Measurements from ENCODE around the gene ITGA1. TPM values are rescaled to one million over a fixed set of nuclear protein-coding genes. Genes with fewer than 3 reads are reported as not detected.

The ITGA1 gene
- total and polyA plus RNA-seq, 2 of the 13 experiments (the other 11 are each of a cell fraction or from before 2014, with no cell fraction given), result 23.1 to 28.6 TPM

- POLR2A ChIA-PET, result interaction anchor here (0.6 to 1.3 kb wide), 2 partner anchors 8 to 20 kb away, joined by 3 to 4 read pairs; partner anchors contain the start of genes ITGA1 and PELO
- Histone ChIP-seq H3K27ac (ENCODE audit: extremely low read length, insufficient read depth, low read length) (no peak overlapping the region), H4K20me1 (ENCODE audit: insufficient read depth, low read length) (peaks cover 16% of the 10 kb centered on the region), H3K4me2 (ENCODE audit: low read depth, low read length) (no peak overlapping the region), H3K4me1 (ENCODE audit: insufficient read depth, low read length) (peaks cover 63% of the 10 kb centered on the region), H3K79me2 (ENCODE audit: insufficient read depth, low read length) (peaks cover 45% of the 10 kb centered on the region), H2AFZ (ENCODE audit: low read length) (no peak overlapping the region), H3K9ac (ENCODE audit: insufficient read depth, low read depth, low read length) (no peak overlapping the region), H3K27me3 (ENCODE audit: control insufficient read depth in 1 of 2, insufficient read depth in 2 of 2, low read length in 2 of 2) (no peaks in the 10 kb centered on the region), H3K9me3 (ENCODE audit: low read length) (no peaks in the 10 kb centered on the region), H3K36me3 (replicated peaks in 1 of 2; ENCODE audit: control insufficient read depth in 1 of 2, insufficient read depth in 2 of 2, low read length in 2 of 2) (peaks cover 0 to 15% of the 10 kb centered on the region in 2 experiments; a peak in 1 of 5 replicates), H3K4me3 (replicated peaks in 1 of 3; ENCODE audit: insufficient read depth in 1 of 3, low read depth in 2 of 3, low read length in 3 of 3) (no peak overlapping the region)
- in situ Hi-C loops (cut with HindIII; ENCODE audit: extremely low pct_ligation_motif_present, low pct_unique_long_range_greater_than_20kb), result no loop called here
- BruUV-seq (replicated peaks), result no TSS peak
- intact Hi-C loops (cut with micrococcal nuclease; ENCODE audit: unreplicated experiment), result no loop called here
- CTCF ChIA-PET (ENCODE audit: low intra/inter-chr PET ratio, low total read pairs), result no interaction called here
- FAIRE-seq (no peak), ATAC-seq (no peak), DNase-seq (ENCODE audit: low spot score) (no peak)
- TF ChIP-seq ETV6 (CRISPR knock-in tag; conservative IDR thresholded peaks at IDR 0.05) (no peak), TCF12 (IDR thresholded peaks at IDR 0.05) (no peak), TCF12 (CRISPR knock-in tag; IDR thresholded peaks at IDR 0.05) (no peak), NFKBIZ (CRISPR knock-in tag; IDR thresholded peaks at IDR 0.05) (no peak), ARNTL (CRISPR knock-in tag; IDR thresholded peaks at IDR 0.05) (no peak), ZNF607 (CRISPR knock-in tag; IDR thresholded peaks at IDR 0.05; ENCODE audit: borderline replicate concordance) (no peak), NCOA2 (CRISPR knock-in tag; IDR thresholded peaks at IDR 0.05) (no peak), PAF1 (CRISPR knock-in tag; IDR thresholded peaks at IDR 0.05) (no peak), ZNF766 (CRISPR knock-in tag; IDR thresholded peaks at IDR 0.05; ENCODE audit: borderline replicate concordance) (no peak), NFE2L1 (CRISPR knock-in tag; IDR thresholded peaks at IDR 0.05; ENCODE audit: borderline replicate concordance) (no peak)
Measured at GRCh38 chr5:52807723-52808122, 20.0 kb downstream of the ITGA1 start.

GRCh38 chr5:52808316-52808901 lies 20.7 kb downstream of the ITGA1 start:
- 91% methylated on average over 2 of the region's 2 CpGs for WGBS (ENCODE audit: low lambda C conversion rate)
- H3K27ac ChIP-seq (ENCODE audit: extremely low read length, insufficient read depth, low read length), result no peak overlapping the region
- ATAC-seq (no peak), DNase-seq (ENCODE audit: low spot score) (no peak), FAIRE-seq (no peak)
- no peaks in the 10 kb centered on the region for H3K9me3 ChIP-seq (ENCODE audit: low read length)
- no peaks in the 10 kb centered on the region for H3K27me3 ChIP-seq (ENCODE audit: control insufficient read depth in 1 of 2, insufficient read depth in 2 of 2, low read length in 2 of 2)
- no peak overlapping the region for H3K4me3 ChIP-seq (replicated peaks in 1 of 3; ENCODE audit: insufficient read depth in 1 of 3, low read depth in 2 of 3, low read length in 3 of 3)
- peaks cover 38% of the 10 kb centered on the region for H3K79me2 ChIP-seq (ENCODE audit: insufficient read depth, low read length)
- CTCF ChIA-PET (ENCODE audit: low intra/inter-chr PET ratio, low total read pairs), result no interaction called here
- H3K36me3 ChIP-seq (replicated peaks in 1 of 2; ENCODE audit: control insufficient read depth in 1 of 2, insufficient read depth in 2 of 2, low read length in 2 of 2), result peaks cover 0 to 14% of the 10 kb centered on the region in 2 experiments; a peak in 1 of 5 replicates
- no TSS peak for BruUV-seq (replicated peaks)
- H2AFZ ChIP-seq (ENCODE audit: low read length), result no peak overlapping the region
- peaks cover 9% of the 10 kb centered on the region for H4K20me1 ChIP-seq (ENCODE audit: insufficient read depth, low read length)
- no peak overlapping the region for H3K9ac ChIP-seq (ENCODE audit: insufficient read depth, low read depth, low read length)
- POLR2A ChIA-PET, result interaction anchor here (1.3 kb wide), 1 partner anchor 9 kb away, joined by 4 read pairs; no protein-coding TSS in a partner anchor
- intact Hi-C loops (cut with micrococcal nuclease; ENCODE audit: unreplicated experiment) (no loop called here), in situ Hi-C loops (cut with HindIII; ENCODE audit: extremely low pct_ligation_motif_present, low pct_unique_long_range_greater_than_20kb) (no loop called here)
- peaks cover 56% of the 10 kb centered on the region for H3K4me1 ChIP-seq (ENCODE audit: insufficient read depth, low read length)
- no peak overlapping the region for H3K4me2 ChIP-seq (ENCODE audit: low read depth, low read length)
- TF ChIP-seq SUZ12 (IDR thresholded peaks at IDR 0.05; ENCODE audit: low read depth, low read length) (no peak), ZNF672 (CRISPR knock-in tag; IDR thresholded peaks at IDR 0.05) (no peak), PTBP1 (IDR thresholded peaks at IDR 0.05; ENCODE audit: low read depth, low read length, poor library complexity, severe bottlenecking) (no peak), ZNF597 (CRISPR knock-in tag; IDR thresholded peaks at IDR 0.05) (no peak), NFE2L2 (IDR thresholded peaks at IDR 0.05; ENCODE audit: low read length) (no peak), DDIT3 (CRISPR knock-in tag; IDR thresholded peaks at IDR 0.05) (no peak), SATB2 (CRISPR knock-in tag; IDR thresholded peaks at IDR 0.05) (no peak), ZNF556 (CRISPR knock-in tag; IDR thresholded peaks at IDR 0.05; ENCODE audit: borderline replicate concordance) (no peak), IKZF4 (CRISPR knock-in tag; IDR thresholded peaks at IDR 0.05; ENCODE audit: borderline replicate concordance, low read depth, not compliant biosample characterization) (no peak)

Measured in HepG2 (cell line).